A549 treated with CpdA at 1 μM for 4 hours (cell line): Measurements from ENCODE around the gene BGN. TPM values are rescaled to one million over a fixed set of nuclear protein-coding genes. Genes with fewer than 3 reads are reported as not detected.

ENCODE experiments used
- total RNA-seq: library from RNA; stranded (reverse); fragments of 200-300 nt; extraction: Qiagen RNA extraction; gene quantifications from 5 replicates; pipeline ENCODE4 v1.2.3, GENCODE V29; 2022; ENCODE audit warnings: low read depth

The BGN gene
- total RNA-seq = 0.06 to 0.10 TPM in 2 of 5 replicates, not detected in the others

GRCh38 chrX:153494541-153495361 lies at the start of gene BGN:
Gene BGN (plus strand): TSS chrX:153494980. CDS start chrX:153504632, 9,652 bp downstream.

GRCh38 chrX:153445856-153446635 lies 48.7 kb upstream of the BGN start, which contains the start of gene TREX2:
Gene TREX2 (minus strand): TSS chrX:153446056. CDS start chrX:153445430, 626 bp downstream.

GRCh38 chrX:153470411-153471363 lies 24.1 kb upstream of the BGN start, which contains the start of gene HAUS7:
Gene HAUS7 (minus strand): TSS chrX:153470576. CDS start chrX:153470557, 19 bp downstream.

DNA sequence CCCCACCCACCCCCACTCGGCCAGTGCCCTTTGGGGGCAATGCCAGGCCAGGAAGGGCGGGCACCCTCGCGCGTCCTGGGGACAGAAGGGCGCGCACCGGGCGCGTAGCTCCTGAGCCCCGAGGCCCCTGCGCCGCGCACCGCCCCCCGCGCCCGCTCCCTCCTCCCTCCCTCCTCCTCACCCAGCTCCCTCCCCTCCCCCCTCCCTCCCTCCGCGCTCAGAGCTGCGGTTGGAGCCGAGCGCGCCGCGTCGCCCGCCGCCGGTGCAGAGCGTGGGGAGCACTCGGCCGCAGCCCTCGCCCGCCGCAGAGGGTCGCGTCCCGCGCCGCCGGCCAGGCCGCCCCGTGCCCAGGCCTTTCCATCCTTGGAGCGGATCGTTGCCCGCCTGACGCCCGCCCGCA lies 22.6 kb downstream of the BGN start, which contains the start of gene ATP2B3:
Gene ATP2B3 (plus strand): TSS at position 220 of the 400 bp plus-strand sequence. CDS start 18,606 bp downstream, outside the sequence.

Other genes starting within 250 kb of the BGN start
- not detected in 5 replicates for gene PNMA6F, start 173.2 kb upstream of the BGN start, total RNA-seq
- 4.6 to 5.8 TPM (median 5.5 TPM) in 5 replicates for gene ZNF275, start 160.8 kb upstream of the BGN start, total RNA-seq
- 0.02 TPM in 1 of 5 replicates, not detected in the others for gene PNMA6E, start 93.6 kb upstream of the BGN start, total RNA-seq
- gene ZFP92, start 83.5 kb upstream of the BGN start, total RNA-seq = 0.41 to 0.73 TPM (median 0.56 TPM) in 5 replicates
- gene TREX2, start 48.9 kb upstream of the BGN start, total RNA-seq = 0.78 to 2.2 TPM (median 1.6 TPM) in 5 replicates
- gene HAUS7, start 24.4 kb upstream of the BGN start, total RNA-seq = 51.9 to 60.6 TPM (median 57.3 TPM) in 5 replicates
- 0.06 to 0.15 TPM (median 0.07 TPM) in 5 replicates for gene ATP2B3, start 22.7 kb downstream of the BGN start, total RNA-seq
- gene CCNQ, start 104.2 kb downstream of the BGN start, total RNA-seq = 32.8 to 57.7 TPM (median 51.4 TPM) in 5 replicates
- 0.83 to 1.7 TPM (median 1.2 TPM) in 5 replicates for gene DUSP9, start 152.2 kb downstream of the BGN start, total RNA-seq
- gene PNCK, start 178.8 kb downstream of the BGN start, total RNA-seq = 0.22 to 0.86 TPM (median 0.52 TPM) in 4 of 5 replicates, not detected in the other
- 10.2 to 13.2 TPM (median 11.1 TPM) in 5 replicates for gene SLC6A8, start 192.9 kb downstream of the BGN start, total RNA-seq
- 359 to 414 TPM (median 373 TPM) in 5 replicates for gene BCAP31, start 229.4 kb downstream of the BGN start, total RNA-seq
- gene ABCD1, start 229.9 kb downstream of the BGN start, total RNA-seq = 2.0 to 4.1 TPM (median 3.8 TPM) in 5 replicates